Fibroblast of the conjunctiva (primary cell): ENCODE results near the gene SEMA6A.

Experiments used
- DNase-seq: peaks from one replicate; pipeline ENCODE4 v3.0.0-alpha.2; 2010; ENCODE audit warnings: low read depth

The SEMA6A gene

DNA sequence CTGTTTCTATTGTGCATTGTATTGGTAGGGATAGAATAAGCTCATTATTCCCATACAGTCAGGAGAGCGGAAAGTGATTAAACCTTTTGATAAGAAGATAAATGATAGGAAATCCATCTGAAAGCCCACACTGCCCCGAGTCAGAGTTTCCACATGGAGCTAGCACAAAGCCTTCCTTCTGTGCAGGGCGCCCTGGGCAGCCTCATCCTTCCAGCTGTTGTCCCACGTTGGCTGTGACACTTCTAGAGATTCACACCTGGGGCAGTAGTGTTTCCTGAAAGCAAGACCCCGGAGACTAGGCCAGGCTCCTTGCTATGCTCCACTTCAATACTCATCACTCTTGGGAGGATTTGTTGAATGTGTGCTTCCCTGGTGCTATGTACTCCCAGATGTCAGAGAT is 172.4 kb downstream of the SEMA6A start:
- no peak for DNase-seq

DNA sequence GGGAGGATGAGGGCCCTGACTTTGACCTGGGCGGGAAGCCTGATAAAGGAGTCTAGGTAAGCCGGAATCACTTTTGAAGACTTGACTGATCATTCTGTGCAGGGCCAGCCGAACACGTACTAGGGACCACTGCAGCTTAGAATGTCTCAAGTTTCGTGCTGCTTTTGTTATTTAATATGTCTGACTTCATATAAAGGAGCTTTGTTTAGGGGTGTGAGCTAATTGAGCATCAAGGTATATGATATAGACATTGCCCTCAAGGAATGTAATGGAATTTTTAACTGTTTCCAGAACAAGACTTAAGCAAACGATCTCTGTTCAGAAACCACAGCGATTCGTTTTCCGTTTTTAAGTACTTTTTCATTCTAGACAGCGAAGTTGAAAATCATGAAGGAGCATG is 173.0 kb downstream of the SEMA6A start:
- DNase-seq = no peak

DNA sequence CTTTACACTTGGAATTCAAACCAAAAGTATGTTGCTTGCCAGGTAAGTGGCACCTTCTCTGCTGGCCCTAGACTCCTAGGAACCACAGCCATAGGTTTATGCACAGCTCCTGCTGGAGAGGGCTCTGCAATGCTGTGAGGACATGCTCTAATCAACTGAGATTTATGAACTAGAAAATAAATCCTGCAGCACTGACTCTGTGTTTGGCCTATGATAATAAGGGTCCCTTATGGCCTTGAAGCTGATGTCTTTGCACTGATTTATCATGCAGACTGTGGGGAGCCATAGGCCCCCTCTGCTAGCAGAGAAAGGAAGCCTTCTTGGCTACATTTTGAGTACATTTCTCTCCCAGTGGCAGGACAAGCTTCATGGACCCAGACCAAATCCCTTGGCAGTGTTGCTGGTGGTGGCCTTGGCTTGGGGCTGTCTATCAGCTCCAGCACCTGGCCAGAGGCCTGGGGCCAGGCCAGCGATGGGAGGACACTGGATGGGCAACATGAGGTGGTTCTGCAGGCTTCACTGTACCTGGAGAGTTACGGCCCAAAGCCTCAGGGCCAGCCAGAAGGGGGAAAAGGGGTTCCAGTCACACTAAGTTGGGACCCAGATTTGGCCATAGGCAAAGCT is 178.0 kb downstream of the SEMA6A start:
- DNase-seq = no peak

DNA sequence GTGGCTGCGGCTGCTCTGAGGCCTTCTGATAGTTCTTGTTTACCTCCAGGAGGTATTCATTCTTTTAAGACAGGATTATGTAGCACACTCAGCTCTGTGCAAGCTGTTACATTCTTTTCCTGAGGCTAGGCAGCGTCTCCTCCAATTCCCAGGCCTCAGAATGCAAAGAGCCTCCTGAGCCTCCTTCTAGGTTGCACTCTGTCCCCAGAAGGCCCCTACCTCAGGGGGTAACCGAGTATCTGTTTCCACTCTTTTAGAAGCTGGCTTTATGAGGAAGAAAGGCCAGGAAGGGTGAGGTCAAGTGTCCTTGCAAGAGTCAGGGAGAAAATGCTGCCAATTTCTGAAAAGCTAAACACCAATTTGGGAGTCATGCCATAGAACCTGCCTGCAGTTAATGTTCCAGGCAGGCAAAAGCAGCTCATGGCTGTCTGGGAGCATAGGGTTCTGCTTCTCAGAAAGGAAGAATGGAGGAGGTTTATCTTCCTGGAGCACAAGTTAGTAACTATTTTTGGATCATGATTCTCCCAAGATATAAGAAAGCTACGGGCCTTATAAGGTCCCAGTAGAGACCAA is 178.9 kb downstream of the SEMA6A start:
- DNase-seq = no peak

DNA sequence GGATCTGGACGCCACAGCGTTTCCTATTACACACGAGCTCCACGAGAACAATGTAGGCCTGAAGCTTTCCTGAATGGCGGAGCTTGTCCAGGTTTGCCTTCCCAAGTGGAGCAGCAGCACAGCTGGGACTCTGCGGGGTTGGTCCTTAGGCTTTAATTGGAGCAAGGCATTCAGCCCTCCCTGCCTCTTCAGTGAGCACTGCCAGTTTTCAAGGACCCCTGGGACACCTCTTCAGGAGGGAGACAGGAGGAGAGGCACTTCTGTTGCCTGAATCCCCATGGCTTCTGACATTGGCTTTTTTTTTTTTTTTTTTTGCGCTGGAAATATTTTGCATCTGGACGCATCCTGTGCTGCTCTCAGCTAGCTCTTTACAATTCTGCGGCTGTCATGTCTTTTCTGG is 179.4 kb downstream of the SEMA6A start:
- no peak for DNase-seq

DNA sequence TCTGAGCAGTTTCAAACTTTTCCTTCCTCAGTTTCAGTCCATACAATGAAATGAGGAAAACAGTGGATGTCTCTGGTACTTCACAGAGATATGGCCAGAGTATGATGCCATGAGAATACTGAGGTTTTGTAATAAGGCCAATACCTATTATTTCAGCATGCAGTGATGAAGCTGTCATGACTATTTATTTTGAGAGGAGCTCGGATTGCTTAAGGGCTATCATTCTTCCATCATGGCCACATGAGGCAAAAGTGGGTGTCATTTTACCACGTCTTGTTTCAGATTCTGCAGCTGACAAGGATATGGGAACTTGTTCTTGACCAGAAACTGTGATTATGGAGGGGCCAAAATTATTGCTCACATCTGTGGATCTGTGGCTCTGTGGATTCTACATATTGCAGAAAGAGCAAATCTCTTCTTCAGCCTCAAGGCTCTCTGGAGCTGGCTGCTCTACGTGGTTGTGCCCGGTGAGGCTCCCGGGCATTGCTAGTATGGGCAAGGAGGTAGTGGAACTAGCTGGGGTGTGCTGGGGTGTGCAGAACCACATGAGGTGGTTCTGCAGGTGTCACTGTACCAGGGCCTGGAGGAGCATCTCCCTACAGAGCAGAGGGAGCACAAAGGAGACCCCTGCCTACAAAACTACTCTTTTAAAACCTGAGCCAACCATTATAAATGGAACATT is 180.3 kb downstream of the SEMA6A start:
- DNase-seq = no peak
